T-cell (primary cell): ENCODE results near the gene VPS4B. TPM values are rescaled to one million over a fixed set of nuclear protein-coding genes. Genes with fewer than 3 reads are reported as not detected.

Source experiments
- ATAC-seq, 4 experiments: fragments of 200-7000 bp in 3 of 4; fragments of 150-1000 bp in 1 of 4; cut with Tn5 transposase; replicated peaks in 1 of 4; 1 replicate in 3 of 4; 2 replicates in 1 of 4; pipeline ENCODE4 v1.10.0; 2021; ENCODE audit warnings: moderate library complexity in 3 of 4, mild to moderate bottlenecking in 2 of 4, moderate number of reproducible peaks in 1 of 4
- CTCF ChIA-PET, 2 donors: fragments of 300-600 bp; sonication (Branson Sonifier 250); formaldehyde crosslinking; loops; one replicate each; lab custom pipeline; 2022; ENCODE audit warnings: antibody characterized with exemption in 2 of 2; lab: Charles Lee
- POLR2A ChIA-PET, 2 donors: fragments of 300-600 bp; sonication (Branson Sonifier 250); formaldehyde crosslinking; loops; one replicate each; lab custom pipeline; 2022; ENCODE audit warnings: antibody characterized with exemption in 2 of 2; lab: Charles Lee
- DNase-seq, 35 experiments: peaks; one replicate each; pipeline versions ENCODE4 v3.0.0 to v3.0.0-alpha.2; 2013 to 2023
- H3K27ac ChIP-seq: one replicate; pipeline ENCODE4 v1.5.1; 2013; ENCODE audit warnings: low read length
- H3K27me3 ChIP-seq, 2 experiments: replicated peaks in 1 of 2; 1 replicate in 1 of 2; 2 replicates in 1 of 2; pipeline versions ENCODE4 v1.6.1 to v1.7.0; 2013; ENCODE audit warnings: low read length in 1 of 2, mixed read lengths in 1 of 2; ENCODE audit not compliant: control insufficient read depth in 2 of 2, insufficient read depth in 2 of 2; ENCODE audit errors: extremely low read depth in 1 of 2
- H3K36me3 ChIP-seq, 2 donors: 1 replicate in 1 of 2; 2 replicates in 1 of 2; pipeline versions ENCODE4 v1.6.1 to v1.7.0; 2013; ENCODE audit warnings: low read length in 1 of 2; ENCODE audit not compliant: control insufficient read depth in 2 of 2, insufficient read depth in 1 of 2; ENCODE audit errors: extremely low read depth in 1 of 2
- H3K4me1 ChIP-seq, 2 experiments: 1 replicate in 1 of 2; 2 replicates in 1 of 2; pipeline versions ENCODE4 v1.6.1 to v1.7.0; 2013; ENCODE audit warnings: low read length in 2 of 2, mixed read lengths in 1 of 2; ENCODE audit not compliant: insufficient read depth in 2 of 2, control insufficient read depth in 1 of 2; ENCODE audit errors: extremely low read depth in 1 of 2
- H3K4me3 ChIP-seq, 2 donors: 1 replicate in 1 of 2; 2 replicates in 1 of 2; pipeline versions ENCODE4 v1.5.1 to v1.7.0; 2013; ENCODE audit warnings: mild to moderate bottlenecking in 2 of 2, low read length in 1 of 2, moderate library complexity in 1 of 2; ENCODE audit not compliant: control insufficient read depth in 1 of 2; ENCODE audit errors: extremely low read depth in 1 of 2
- H3K9me3 ChIP-seq: 2 replicates; pipeline ENCODE4 v1.7.0; 2013
- H3K27ac Mint-ChIP-seq, 2 donors: one replicate each; pipeline ENCODE4 v1.8.0; 2020 to 2021; ENCODE audit warnings: mild to moderate bottlenecking in 2 of 2, mixed read lengths in 2 of 2
- H3K27me3 Mint-ChIP-seq, 2 donors: one replicate each; pipeline ENCODE4 v1.8.0; 2021 to 2022; ENCODE audit warnings: mixed read lengths in 2 of 2
- H3K36me3 Mint-ChIP-seq: one replicate; pipeline ENCODE4 v1.8.0; 2021; ENCODE audit warnings: mixed read lengths
- H3K4me1 Mint-ChIP-seq, 3 donors: one replicate each; pipeline ENCODE4 v1.8.0; 2020 to 2022; ENCODE audit warnings: mixed read lengths in 3 of 3, mild to moderate bottlenecking in 1 of 3
- H3K4me3 Mint-ChIP-seq, 3 donors: one replicate each; pipeline ENCODE4 v1.8.0; 2020 to 2022; ENCODE audit warnings: mild to moderate bottlenecking in 3 of 3, mixed read lengths in 3 of 3, moderate library complexity in 3 of 3
- H3K9me3 Mint-ChIP-seq, 3 donors: one replicate each; pipeline ENCODE4 v1.8.0; 2020 to 2022; ENCODE audit warnings: mixed read lengths in 3 of 3
- WGBS: methylation state at CpG from one replicate; pipeline ENCODE4 v1.1.5; 2013; ENCODE audit warnings: missing lambda C conversion rate; ENCODE audit not compliant: insufficient coverage; 5-methylcytosine and 5-hydroxymethylcytosine counted together
- total RNA-seq, 35 experiments: library from RNA in 6 of 35; stranded (reverse) in 6 of 35; fragments of 120-200 nt in 1 of 35; gene quantifications; one replicate each; pipeline versions ENCODE4 v1.2.1 to v1.2.4 and lab custom pipeline; 2013 to 2026

The VPS4B gene
- total RNA-seq, 5 donors from 2014 or later (not counting 1 experiment from before 2014, with no cell fraction given), result 64.2 to 88.7 (median 77.6) TPM

GRCh38 chr18:63394954-63395353 is 27.3 kb downstream of the VPS4B start:
- no CpG with 5 or more reads among the region's 3 CpGs for WGBS
- Histone ChIP-seq H3K27ac (no peak overlapping the region), H3K4me3 (no peak overlapping the region), H3K27me3 (no peaks in the 10 kb centered on the region), H3K36me3 (peaks cover 4 to 57% of the 10 kb centered on the region in 2 donors), H3K4me1 (no peaks in the 10 kb centered on the region), H3K9me3 (no peaks in the 10 kb centered on the region)
- Mint-ChIP-seq H3K9me3 (no peaks in the 10 kb centered on the region), H3K27me3 (no peaks in the 10 kb centered on the region), H3K4me1 (peaks cover 1 to 2% (median 2%) of the 10 kb centered on the region in 3 donors), H3K36me3 (peaks cover 26% of the 10 kb centered on the region), H3K27ac (no peak overlapping the region), H3K4me3 (no peak overlapping the region)
- POLR2A ChIA-PET, result interaction anchor here (0.6 to 1.1 kb wide), 2 partner anchors 15 to 273 kb away, joined by 4 to 6 read pairs; no protein-coding TSS in a partner anchor
- DNase-seq (no peak), ATAC-seq (no peak)
- CTCF ChIA-PET, result interaction anchor here (0.6 to 1.5 kb wide), 6 partner anchors 44 to 281 kb away, joined by 3 to 4 read pairs (median 3); no protein-coding TSS in a partner anchor

GRCh38 chr18:63387861-63388260 is 34.4 kb downstream of the VPS4B start:
- ATAC-seq, result no peak
- Histone ChIP-seq H3K27me3 (no peaks in the 10 kb centered on the region), H3K4me3 (no peak overlapping the region), H3K27ac (no peak overlapping the region), H3K36me3 (peaks cover 0 to 14% of the 10 kb centered on the region in 2 donors), H3K9me3 (no peaks in the 10 kb centered on the region), H3K4me1 (no peaks in the 10 kb centered on the region)
- no CpG with 5 or more reads among the region's 4 CpGs for WGBS
- DNase-seq, result no peak
- CTCF ChIA-PET, result interaction anchor here (0.6 to 0.7 kb wide), 2 partner anchors 801 to 1289 kb away, joined by 3 read pairs; no protein-coding TSS in a partner anchor
- no peak overlapping the region for H3K27ac Mint-ChIP-seq
- H3K4me1 Mint-ChIP-seq, result no peaks in the 10 kb centered on the region
- no peaks in the 10 kb centered on the region for H3K27me3 Mint-ChIP-seq
- POLR2A ChIA-PET, result interaction anchor here in 1 of 2 donors (0.6 kb wide), 1 partner anchor 1137 kb away, joined by 8 read pairs; no protein-coding TSS in a partner anchor
- H3K36me3 Mint-ChIP-seq, result peaks cover 24% of the 10 kb centered on the region
- H3K9me3 Mint-ChIP-seq, result peaks cover 0 to 5% (median 3%) of the 10 kb centered on the region in 3 donors
- H3K4me3 Mint-ChIP-seq, result no peak overlapping the region

GRCh38 chr18:63382843-63383242 is 39.4 kb downstream of the VPS4B start:
- H3K4me3 Mint-ChIP-seq, result no peak overlapping the region
- ChIA-PET CTCF (no interaction called here), POLR2A (no interaction called here)
- H3K9me3 Mint-ChIP-seq, result peaks cover 0 to 5% (median 3%) of the 10 kb centered on the region in 3 donors
- Histone ChIP-seq H3K4me1 (no peaks in the 10 kb centered on the region), H3K27me3 (no peaks in the 10 kb centered on the region), H3K9me3 (no peaks in the 10 kb centered on the region), H3K36me3 (no peaks in the 10 kb centered on the region), H3K4me3 (no peak overlapping the region), H3K27ac (no peak overlapping the region)
- no peak overlapping the region for H3K27ac Mint-ChIP-seq
- peaks cover 11 to 16% (median 13%) of the 10 kb centered on the region in 3 donors for H3K4me1 Mint-ChIP-seq
- WGBS, result 86% methylated on average over 3 of the region's 3 CpGs
- ATAC-seq (no peak), DNase-seq (no peak)
- H3K36me3 Mint-ChIP-seq, result peaks cover 25% of the 10 kb centered on the region
- H3K27me3 Mint-ChIP-seq, result no peaks in the 10 kb centered on the region

- Mint-ChIP-seq H3K9me3 (peaks cover 4 to 7% (median 5%) of the 10 kb centered on the region in 3 donors), H3K4me1 (peaks cover 11 to 23% (median 13%) of the 10 kb centered on the region in 3 donors), H3K36me3 (peaks cover 20% of the 10 kb centered on the region), H3K27ac (peak overlapping the region in 1 of 2 donors; percentile 89), H3K4me3 (no peak overlapping the region), H3K27me3 (no peaks in the 10 kb centered on the region)
- H3K27me3 ChIP-seq, result no peaks in the 10 kb centered on the region
- WGBS, result no CpG with 5 or more reads among the region's 2 CpGs
- H3K4me1 ChIP-seq, result no peaks in the 10 kb centered on the region
- H3K27ac ChIP-seq, result no peak overlapping the region
- ChIA-PET CTCF (no interaction called here), POLR2A (no interaction called here)
- H3K36me3 ChIP-seq, result no peaks in the 10 kb centered on the region
- no peak for ATAC-seq
- no peak overlapping the region for H3K4me3 ChIP-seq
- DNase-seq, result no peak
- H3K9me3 ChIP-seq, result no peaks in the 10 kb centered on the region
These were observed 42.7 kb downstream of the VPS4B start for GRCh38 chr18:63379639-63379962.

- Mint-ChIP-seq H3K27me3 (no peaks in the 10 kb centered on the region), H3K36me3 (peaks cover 20% of the 10 kb centered on the region), H3K4me3 (peak overlapping the region in 2 of 3 donors; percentile 6 to 29), H3K27ac (peak overlapping the region; percentile 71 to 89), H3K4me1 (peaks cover 11 to 23% (median 13%) of the 10 kb centered on the region in 3 donors), H3K9me3 (peaks cover 4 to 7% (median 5%) of the 10 kb centered on the region in 3 donors)
- CTCF ChIA-PET, result no interaction called here
- H3K27me3 ChIP-seq, result no peaks in the 10 kb centered on the region
- no peaks in the 10 kb centered on the region for H3K36me3 ChIP-seq
- no peak overlapping the region for H3K4me3 ChIP-seq
- no peaks in the 10 kb centered on the region for H3K4me1 ChIP-seq
- ATAC-seq (no peak), DNase-seq (no peak)
- no CpG with 5 or more reads among the region's 4 CpGs for WGBS
- H3K27ac ChIP-seq, result no peak overlapping the region
- POLR2A ChIA-PET, result interaction anchor here in 1 of 2 donors (0.7 kb wide), 1 partner anchor 235 kb away, joined by 3 read pairs; no protein-coding TSS in a partner anchor
- H3K9me3 ChIP-seq, result no peaks in the 10 kb centered on the region
These were observed 43.2 kb downstream of the VPS4B start for GRCh38 chr18:63378919-63379638.

- ATAC-seq, result no peak
- peaks cover 0 to 4% (median 4%) of the 10 kb centered on the region in 3 donors for H3K9me3 Mint-ChIP-seq
- H3K27ac Mint-ChIP-seq, result no peak overlapping the region
- H3K4me1 ChIP-seq, result no peaks in the 10 kb centered on the region
- H3K36me3 ChIP-seq, result no peaks in the 10 kb centered on the region
- no peak overlapping the region for H3K4me3 ChIP-seq
- DNase-seq, result no peak
- 100% methylated on average over 2 of the region's 2 CpGs for WGBS
- no peaks in the 10 kb centered on the region for H3K9me3 ChIP-seq
- no peaks in the 10 kb centered on the region for H3K27me3 ChIP-seq
- H3K36me3 Mint-ChIP-seq, result peaks cover 6% of the 10 kb centered on the region
- no peaks in the 10 kb centered on the region for H3K27me3 Mint-ChIP-seq
- POLR2A ChIA-PET, result interaction anchor here in 1 of 2 donors (0.6 kb wide), 1 partner anchor 318 kb away, joined by 4 read pairs; no protein-coding TSS in a partner anchor
- H3K4me1 Mint-ChIP-seq, result peaks cover 11 to 23% (median 13%) of the 10 kb centered on the region in 3 donors
- H3K4me3 Mint-ChIP-seq, result no peak overlapping the region
- CTCF ChIA-PET, result no interaction called here
- no peak overlapping the region for H3K27ac ChIP-seq
These were observed 44.8 kb downstream of the VPS4B start for GRCh38 chr18:63377275-63377980.
